Measurements from ENCODE around the gene SHISA7. TPM values are rescaled to one million over a fixed set of nuclear protein-coding genes. Genes with fewer than 3 reads are reported as not detected.

The SHISA7 gene
- total and polyA plus RNA-seq, 2 of the 4 experiments (the other 2 are of a cell fraction) = not detected

DNA sequence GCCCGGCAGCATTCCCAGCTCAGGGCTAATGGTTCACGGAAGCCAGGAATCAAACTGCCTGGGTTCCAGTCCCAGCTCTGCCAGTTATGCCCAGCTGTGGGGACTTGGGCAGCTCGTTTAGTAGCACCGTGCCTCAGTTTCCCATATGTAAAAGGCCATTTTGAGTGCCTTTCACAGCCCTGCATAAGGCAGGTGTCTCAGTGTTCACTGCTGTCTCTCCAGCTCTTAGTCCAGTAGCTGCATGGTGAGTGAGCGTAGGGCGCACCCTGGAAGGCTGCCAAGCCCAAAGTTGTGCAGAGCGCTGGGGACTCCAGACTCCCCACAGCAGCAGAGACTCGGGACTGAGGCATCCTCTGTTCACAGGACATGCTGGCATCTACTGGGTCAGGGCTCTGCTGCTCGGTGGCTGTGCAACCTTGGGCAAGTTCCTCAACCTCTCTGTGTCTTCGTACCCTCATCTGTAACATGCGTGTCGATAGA is 51.9 kb downstream of the SHISA7 start:
- H3K27me3 ChIP-seq (ENCODE audit: control insufficient read depth, insufficient read depth, low read length) = no peaks in the 10 kb centered on the region
- no peak overlapping the region for H2AK9ac ChIP-seq (replicated peaks; ENCODE audit: low read depth, low read length, poor library complexity)
- H3K79me1 ChIP-seq (ENCODE audit: low read depth in 1 of 2, low read length in 2 of 2) = peaks cover 19 to 63% of the 10 kb centered on the region in 2 experiments
- TF ChIP-seq, protein P1, sequence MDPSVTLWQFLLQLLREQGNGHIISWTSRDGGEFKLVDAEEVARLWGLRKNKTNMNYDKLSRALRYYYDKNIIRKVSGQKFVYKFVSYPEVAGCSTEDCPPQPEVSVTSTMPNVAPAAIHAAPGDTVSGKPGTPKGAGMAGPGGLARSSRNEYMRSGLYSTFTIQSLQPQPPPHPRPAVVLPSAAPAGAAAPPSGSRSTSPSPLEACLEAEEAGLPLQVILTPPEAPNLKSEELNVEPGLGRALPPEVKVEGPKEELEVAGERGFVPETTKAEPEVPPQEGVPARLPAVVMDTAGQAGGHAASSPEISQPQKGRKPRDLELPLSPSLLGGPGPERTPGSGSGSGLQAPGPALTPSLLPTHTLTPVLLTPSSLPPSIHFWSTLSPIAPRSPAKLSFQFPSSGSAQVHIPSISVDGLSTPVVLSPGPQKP (IDR thresholded peaks at IDR 0.05; ENCODE audit: borderline replicate concordance, low read depth, low read length) = no peak
- TF ChIP-seq CEBPB (IDR thresholded peaks at IDR 0.05; ENCODE audit: low read depth, low read length) (no peak), POLR2A (IDR thresholded peaks at IDR 0.05; ENCODE audit: low read depth, low read length) (peak; percentile 72)
- 0 out of 2 replicates have a peak overlapping the region, but pooled peaks have one; percentile 18 for H2AK5ac ChIP-seq (ENCODE audit: low read depth, low read length)
- H3K27ac ChIP-seq (ENCODE audit: insufficient read depth, low read length) = no peak overlapping the region
- H3K23ac ChIP-seq (ENCODE audit: low read depth, low read length) = peak overlapping the region; percentile 73; the same call in 1 of the 2 replicates
- H2BK15ac ChIP-seq (ENCODE audit: low read depth, low read length) = no peak overlapping the region
- ATAC-seq (ENCODE audit: low read depth) = peak; percentile 8
- H3K4ac ChIP-seq (ENCODE audit: low read depth, low read length) = 0 out of 2 replicates have a peak overlapping the region, but pooled peaks have one; percentile 6
- ChIA-PET POLR2A (ENCODE audit: unreplicated experiment) (interaction anchor here (0.5 kb wide), 1 partner anchor 23 kb away, joined by 3 read pairs; no protein-coding TSS in a partner anchor), CTCF (interaction anchor here (0.6 kb wide), 1 partner anchor 31 kb away, joined by 3 read pairs; no protein-coding TSS in a partner anchor)
- peak overlapping the region; percentile 52 for H2BK5ac ChIP-seq (ENCODE audit: low read depth, low read length, poor library complexity, severe bottlenecking)
- no TSS peak for BruUV-seq (replicated peaks)
- H3K9ac ChIP-seq (ENCODE audit: low read depth, low read length) = no peak overlapping the region
- no peak overlapping the region for H4K5ac ChIP-seq (ENCODE audit: low read depth, low read length)
- H3K4me3 ChIP-seq (ENCODE audit: insufficient read depth, low read depth, low read length) = no peak overlapping the region
- no peak for DNase-seq
- H2BK120ac ChIP-seq (ENCODE audit: low read depth, low read length) = no peak overlapping the region
- intact Hi-C loops (cut with micrococcal nuclease) (no loop called here), in situ Hi-C loops (cut with MboI; ENCODE audit: low sequenced_read_pairs) (no loop called here), dilution Hi-C loops (cut with HindIII; ENCODE audit: low sequenced_read_pairs, unreplicated experiment) (no loop called here)
- no peak overlapping the region for H3K56ac ChIP-seq (ENCODE audit: extremely low read depth, insufficient read depth, low read length)
- no peak overlapping the region for H3K18ac ChIP-seq (ENCODE audit: low read depth, low read length)
- peaks cover 36% of the 10 kb centered on the region for H3K4me1 ChIP-seq (ENCODE audit: control insufficient read depth, insufficient read depth, low read length)
- H2BK20ac ChIP-seq (ENCODE audit: low read depth, low read length) = no peak overlapping the region
- no peak overlapping the region for H3K14ac ChIP-seq (replicated peaks; ENCODE audit: low read depth, low read length)
- no peak overlapping the region for H2AFZ ChIP-seq (replicated peaks; ENCODE audit: low read length, poor library complexity)
- WGBS, 2 experiments (ENCODE audit: extremely low coverage in 2 of 2, insufficient read length in 1 of 2) = 81% methylated on average over 4 of the region's 12 CpGs; no CpG with 5 or more reads in 1 of the 2 experiments
- no peak overlapping the region for H4K91ac ChIP-seq (ENCODE audit: insufficient read depth, low read depth, low read length)
- H4K8ac ChIP-seq (ENCODE audit: low read depth in 2 of 2, low read length in 2 of 2) = peak overlapping the region in 1 of 2 experiments; percentile 21; a peak in 1 of 4 replicates
- H3K9me3 ChIP-seq (ENCODE audit: control insufficient read depth, insufficient read depth, low read length) = no peaks in the 10 kb centered on the region
- peaks cover 48% of the 10 kb centered on the region for H3K36me3 ChIP-seq (ENCODE audit: control insufficient read depth, insufficient read depth, low read length)
- peaks cover 70% of the 10 kb centered on the region for H4K20me1 ChIP-seq (ENCODE audit: insufficient read depth, low read length)
- no peak overlapping the region for H3K4me2 ChIP-seq (ENCODE audit: low read depth, low read length)
- H3K9me1 ChIP-seq (ENCODE audit: insufficient read depth, low read length) = peaks cover 31% of the 10 kb centered on the region

All from IMR-90 (cell line).